A673 (cell line): ENCODE data around the gene FAAH.

Experiments used
- EZH2 ChIP-seq: fragments of 200-600 bp; sonication (generic); IDR thresholded peaks from 2 replicates; pipeline ENCODE4 v1.6.1; 2017; ENCODE audit warnings: borderline replicate concordance, low read depth, mild to moderate bottlenecking, mixed read lengths, antibody characterized with exemption, low read length; ENCODE audit not compliant: poor library complexity, severe bottlenecking
- TF ChIP-seq, protein P1 (sequence below): fragments of 300-800, 200-600 bp; sonication (generic); conservative IDR thresholded peaks from 2 replicates; pipeline ENCODE4 v1.5.1; 2017; ENCODE audit warnings: low read depth, mild to moderate bottlenecking, antibody characterized with exemption, low read length, moderate library complexity, mixed read lengths

DNA sequence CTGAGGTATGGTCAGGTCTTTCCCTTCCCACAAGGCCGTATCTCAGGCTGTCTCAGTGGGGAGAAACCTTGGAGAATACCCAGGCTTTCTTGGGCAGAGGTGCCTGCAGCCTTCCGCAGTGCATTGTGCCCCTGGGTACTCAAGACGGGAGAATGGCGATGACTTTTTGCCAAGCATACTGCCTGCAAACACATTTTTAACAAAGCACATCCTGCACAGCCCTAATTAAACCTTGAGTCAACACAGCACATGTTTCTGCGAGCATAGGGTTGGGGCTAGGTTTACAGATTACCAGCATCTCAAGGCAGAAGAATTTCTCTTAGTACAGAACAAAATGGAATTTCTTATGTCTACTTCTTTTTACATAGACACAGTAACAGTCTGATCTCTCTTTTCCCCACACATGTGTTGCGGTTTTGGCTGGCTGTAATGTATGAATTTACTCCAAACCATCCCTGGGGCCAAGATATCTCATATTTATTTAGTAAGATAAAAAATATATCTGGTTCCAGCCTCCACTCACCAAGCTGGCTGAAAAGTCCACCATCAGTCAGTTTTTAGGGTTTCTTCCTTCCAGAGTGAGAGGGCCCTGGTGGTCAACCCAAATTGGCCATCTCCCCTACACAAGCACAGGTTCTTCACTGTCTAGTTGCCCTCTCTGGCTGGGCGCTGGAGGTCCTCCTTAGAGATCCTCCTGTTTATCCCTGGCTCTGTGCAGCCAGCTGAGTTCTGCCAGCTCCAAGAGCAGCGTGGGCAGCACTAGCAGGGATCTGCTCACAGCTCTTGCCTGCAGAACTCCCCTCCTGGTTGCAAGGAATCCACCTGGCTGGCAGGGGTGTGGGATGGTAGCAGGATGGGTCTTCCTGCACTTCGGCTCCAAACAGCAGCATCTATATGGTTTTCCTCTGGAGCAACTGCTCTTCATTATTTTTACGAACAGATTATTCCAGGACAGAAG lies 2.6 kb downstream of the FAAH start:
- TF ChIP-seq, protein P1, sequence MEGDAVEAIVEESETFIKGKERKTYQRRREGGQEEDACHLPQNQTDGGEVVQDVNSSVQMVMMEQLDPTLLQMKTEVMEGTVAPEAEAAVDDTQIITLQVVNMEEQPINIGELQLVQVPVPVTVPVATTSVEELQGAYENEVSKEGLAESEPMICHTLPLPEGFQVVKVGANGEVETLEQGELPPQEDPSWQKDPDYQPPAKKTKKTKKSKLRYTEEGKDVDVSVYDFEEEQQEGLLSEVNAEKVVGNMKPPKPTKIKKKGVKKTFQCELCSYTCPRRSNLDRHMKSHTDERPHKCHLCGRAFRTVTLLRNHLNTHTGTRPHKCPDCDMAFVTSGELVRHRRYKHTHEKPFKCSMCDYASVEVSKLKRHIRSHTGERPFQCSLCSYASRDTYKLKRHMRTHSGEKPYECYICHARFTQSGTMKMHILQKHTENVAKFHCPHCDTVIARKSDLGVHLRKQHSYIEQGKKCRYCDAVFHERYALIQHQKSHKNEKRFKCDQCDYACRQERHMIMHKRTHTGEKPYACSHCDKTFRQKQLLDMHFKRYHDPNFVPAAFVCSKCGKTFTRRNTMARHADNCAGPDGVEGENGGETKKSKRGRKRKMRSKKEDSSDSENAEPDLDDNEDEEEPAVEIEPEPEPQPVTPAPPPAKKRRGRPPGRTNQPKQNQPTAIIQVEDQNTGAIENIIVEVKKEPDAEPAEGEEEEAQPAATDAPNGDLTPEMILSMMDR, result no peak
- no peak for TF ChIP-seq EZH2
